PC-9 (cell line): ENCODE measurements around the gene SRGAP1.

Experiments used
- CTCF ChIP-seq: fragments of 200-600 bp; sonication (generic); conservative IDR thresholded peaks from 2 replicates; pipeline ENCODE4 v1.6.1; 2017; ENCODE audit warnings: mixed run types, antibody characterized with exemption, mild to moderate bottlenecking, moderate library complexity
- EZH2 ChIP-seq: fragments of 200-600 bp; sonication (generic); IDR thresholded peaks from 2 replicates; pipeline ENCODE4 v1.8.0; 2017; ENCODE audit warnings: antibody characterized with exemption, low read depth

- no peak for TF ChIP-seq CTCF
- no peak for TF ChIP-seq EZH2
These were observed 30.2 kb upstream of the SRGAP1 start for GRCh38 chr12:63814146-63814772.
